ENCODE results near the gene CLEC2D.
"Not testable (repeated sequence)": the region's sequence is repeated elsewhere in the genome, so short reads cannot be mapped to it uniquely, and the experiment has no call there.

GRCh38 chr12:9682508-9682907, 13.0 kb downstream of the CLEC2D start:
- not testable (repeated sequence) for TF ChIP-seq REST (IDR thresholded peaks at IDR 0.05; ENCODE audit: low read depth); CTCF (IDR thresholded peaks at IDR 0.05 in 2 of 3, conservative IDR thresholded peaks at IDR 0.05 in 1 of 3; ENCODE audit: borderline replicate concordance in 1 of 3, insufficient read depth in 1 of 3, low read depth in 2 of 3, low read length in 2 of 3); EZH2phosphoT487 (IDR thresholded peaks at IDR 0.05; ENCODE audit: borderline replicate concordance); MAX (IDR thresholded peaks at IDR 0.05); RAD21 (IDR thresholded peaks at IDR 0.05; ENCODE audit: low read depth); JUND (IDR thresholded peaks at IDR 0.05)
- TF ChIP-seq, protein P1, sequence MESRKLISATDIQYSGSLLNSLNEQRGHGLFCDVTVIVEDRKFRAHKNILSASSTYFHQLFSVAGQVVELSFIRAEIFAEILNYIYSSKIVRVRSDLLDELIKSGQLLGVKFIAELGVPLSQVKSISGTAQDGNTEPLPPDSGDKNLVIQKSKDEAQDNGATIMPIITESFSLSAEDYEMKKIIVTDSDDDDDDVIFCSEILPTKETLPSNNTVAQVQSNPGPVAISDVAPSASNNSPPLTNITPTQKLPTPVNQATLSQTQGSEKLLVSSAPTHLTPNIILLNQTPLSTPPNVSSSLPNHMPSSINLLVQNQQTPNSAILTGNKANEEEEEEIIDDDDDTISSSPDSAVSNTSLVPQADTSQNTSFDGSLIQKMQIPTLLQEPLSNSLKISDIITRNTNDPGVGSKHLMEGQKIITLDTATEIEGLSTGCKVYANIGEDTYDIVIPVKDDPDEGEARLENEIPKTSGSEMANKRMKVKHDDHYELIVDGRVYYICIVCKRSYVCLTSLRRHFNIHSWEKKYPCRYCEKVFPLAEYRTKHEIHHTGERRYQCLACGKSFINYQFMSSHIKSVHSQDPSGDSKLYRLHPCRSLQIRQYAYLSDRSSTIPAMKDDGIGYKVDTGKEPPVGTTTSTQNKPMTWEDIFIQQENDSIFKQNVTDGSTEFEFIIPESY (IDR thresholded peaks at IDR 0.05; ENCODE audit: extremely low read depth, insufficient replicate concordance, low read length), result not testable (repeated sequence)
